Ovary (tissue), 3 donors: ENCODE measurements around the gene UNC93B1.

Source experiments
- POLR2A ChIP-seq: fragments of 450-650 bp; IDR thresholded peaks from one replicate; pipeline ENCODE4 v1.6.1; 2017; ENCODE audit warnings: antibody characterized with exemption, mild to moderate bottlenecking, moderate library complexity
- TF ChIP-seq, protein P1 (sequence below), 3 donors: fragments of 450-650 bp in 2 of 3; fragments of 200-600 bp in 1 of 3; IDR thresholded peaks; one replicate each; pipeline versions ENCODE4 v1.5.1 to v1.8.0; 2016 to 2022; ENCODE audit warnings: antibody characterized with exemption in 3 of 3, mild to moderate bottlenecking in 1 of 3
- donor health status: DM: no; HTN: no; CAD: no.

DNA sequence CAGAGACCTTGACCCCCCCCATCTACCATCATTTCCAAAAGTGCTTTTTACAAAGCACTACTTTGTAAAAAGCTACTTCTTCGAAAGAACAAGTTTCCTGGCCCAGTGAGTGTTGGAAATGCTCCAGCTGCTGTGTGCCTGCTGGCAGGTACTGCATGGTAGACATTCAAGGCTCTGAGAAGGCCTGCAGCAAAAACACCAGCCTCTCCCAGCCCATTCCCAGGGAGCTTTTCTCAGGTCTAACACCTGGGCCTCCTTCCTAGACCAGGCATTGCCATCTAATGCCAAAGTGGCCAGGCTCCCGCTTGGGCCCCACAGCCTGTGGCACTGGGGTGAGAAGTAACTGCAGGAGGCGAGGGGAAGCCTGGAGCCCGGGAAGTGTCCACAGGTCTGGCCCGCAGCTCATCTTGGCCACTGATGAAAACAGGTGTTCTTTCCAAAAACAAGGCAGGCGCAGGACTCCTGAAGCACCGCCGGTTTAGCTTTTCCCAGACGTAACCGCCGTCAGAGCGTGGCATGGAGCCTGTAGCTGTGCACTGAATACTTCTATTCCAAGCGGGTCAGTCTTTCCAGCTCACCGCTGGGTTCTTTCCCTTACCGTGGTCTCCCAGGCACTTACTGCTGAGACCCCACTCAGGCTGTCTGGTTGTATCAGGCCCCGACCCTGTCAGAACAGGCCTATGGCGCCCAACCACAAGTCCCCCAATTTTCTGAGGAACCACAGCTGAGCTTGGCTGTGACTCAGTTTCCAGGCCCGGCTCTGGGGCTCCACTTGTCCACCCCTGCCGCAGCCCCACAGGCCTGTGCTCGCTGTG is 33.7 kb upstream of the UNC93B1 start:
- TF ChIP-seq, protein P1, sequence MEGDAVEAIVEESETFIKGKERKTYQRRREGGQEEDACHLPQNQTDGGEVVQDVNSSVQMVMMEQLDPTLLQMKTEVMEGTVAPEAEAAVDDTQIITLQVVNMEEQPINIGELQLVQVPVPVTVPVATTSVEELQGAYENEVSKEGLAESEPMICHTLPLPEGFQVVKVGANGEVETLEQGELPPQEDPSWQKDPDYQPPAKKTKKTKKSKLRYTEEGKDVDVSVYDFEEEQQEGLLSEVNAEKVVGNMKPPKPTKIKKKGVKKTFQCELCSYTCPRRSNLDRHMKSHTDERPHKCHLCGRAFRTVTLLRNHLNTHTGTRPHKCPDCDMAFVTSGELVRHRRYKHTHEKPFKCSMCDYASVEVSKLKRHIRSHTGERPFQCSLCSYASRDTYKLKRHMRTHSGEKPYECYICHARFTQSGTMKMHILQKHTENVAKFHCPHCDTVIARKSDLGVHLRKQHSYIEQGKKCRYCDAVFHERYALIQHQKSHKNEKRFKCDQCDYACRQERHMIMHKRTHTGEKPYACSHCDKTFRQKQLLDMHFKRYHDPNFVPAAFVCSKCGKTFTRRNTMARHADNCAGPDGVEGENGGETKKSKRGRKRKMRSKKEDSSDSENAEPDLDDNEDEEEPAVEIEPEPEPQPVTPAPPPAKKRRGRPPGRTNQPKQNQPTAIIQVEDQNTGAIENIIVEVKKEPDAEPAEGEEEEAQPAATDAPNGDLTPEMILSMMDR (IDR thresholded peaks at IDR 0.05), result no peak
- no peak for TF ChIP-seq POLR2A
